H1 (cell line): ENCODE data around the gene TFPT. TPM values are rescaled to one million over a fixed set of nuclear protein-coding genes. Genes with fewer than 3 reads are reported as not detected.

ENCODE experiments used
- CTCF ChIA-PET: fragments of 300-600 bp; sonication (Branson Sonifier 250); formaldehyde crosslinking; loops from one replicate; lab custom pipeline; 2021; ENCODE audit not compliant: partially characterized antibody; lab: Charles Lee
- POLR2A ChIA-PET: fragments of 300-600 bp; sonication (Branson Sonifier 250); formaldehyde crosslinking; loops from one replicate; lab custom pipeline; 2021; ENCODE audit warnings: inconsistent platforms; ENCODE audit not compliant: partially characterized antibody; lab: Charles Lee
- DNase-seq, 2 experiments: peaks; one replicate each; pipeline versions ENCODE4 v3.0.0 to v3.0.0-alpha.2; 2010 to 2022; ENCODE audit warnings: low spot score in 2 of 2, low read depth in 1 of 2, mixed read lengths in 1 of 2
- FAIRE-seq: peaks from 2 replicates; lab custom pipeline; 2011; peaks lifted over from hg19 to GRCh38; lab: Jason Lieb, UNC
- H2AFZ ChIP-seq: 2 replicates; pipeline ENCODE4 v1.8.1; 2012; ENCODE audit warnings: low read length, inconsistent platforms
- H2AK5ac ChIP-seq: 2 replicates; pipeline ENCODE4 v1.6.1; 2013; ENCODE audit warnings: low read depth, low read length
- H2BK120ac ChIP-seq: replicated peaks from 2 replicates; pipeline ENCODE3; 2013; ENCODE audit warnings: low read depth, low read length, inconsistent platforms
- H2BK12ac ChIP-seq: 2 replicates; pipeline ENCODE4 v1.6.1; 2013; ENCODE audit warnings: low read depth, low read length
- H2BK15ac ChIP-seq: 2 replicates; pipeline ENCODE4 v1.6.1; 2013; ENCODE audit warnings: low read length
- H2BK20ac ChIP-seq: 2 replicates; pipeline ENCODE4 v1.6.1; 2013; ENCODE audit warnings: low read length
- H2BK5ac ChIP-seq: 2 replicates; pipeline ENCODE4 v1.6.1; 2013; ENCODE audit warnings: low read depth, low read length
- H3K14ac ChIP-seq: 2 replicates; pipeline ENCODE4 v1.6.1; 2013; ENCODE audit warnings: inconsistent platforms; ENCODE audit not compliant: insufficient read length
- H3K18ac ChIP-seq: 2 replicates; pipeline ENCODE4 v1.6.1; 2013; ENCODE audit warnings: low read length; ENCODE audit errors: extremely low read depth
- H3K23ac ChIP-seq: 2 replicates; pipeline ENCODE4 v1.6.1; 2013; ENCODE audit warnings: inconsistent platforms; ENCODE audit not compliant: insufficient read length
- H3K23me2 ChIP-seq: 2 replicates; pipeline ENCODE4 v1.6.1; 2013; ENCODE audit warnings: low read depth, low read length
- H3K27ac ChIP-seq: 2 replicates; pipeline ENCODE4 v1.6.1; 2011; ENCODE audit warnings: low read depth, low read length, inconsistent platforms
- H3K27me3 ChIP-seq, 4 experiments: replicated peaks in 1 of 4; 1 replicate in 1 of 4; 2 replicates in 3 of 4; pipeline versions ENCODE4 v1.6.1 to v1.8.1; 2011 to 2013; ENCODE audit warnings: low read length in 3 of 4, mild to moderate bottlenecking in 3 of 4, inconsistent platforms in 2 of 4, mixed read lengths in 2 of 4, moderate library complexity in 1 of 4; ENCODE audit not compliant: control insufficient read depth in 3 of 4, insufficient read depth in 3 of 4; ENCODE audit errors: extremely low read depth in 1 of 4
- H3K36me3 ChIP-seq, 4 experiments: 2 replicates each; pipeline versions ENCODE4 v1.6.1 to v1.8.1; 2011 to 2013; ENCODE audit warnings: mild to moderate bottlenecking in 4 of 4, low read length in 3 of 4, moderate library complexity in 2 of 4, control low read depth in 1 of 4, inconsistent platforms in 1 of 4; ENCODE audit not compliant: insufficient read depth in 4 of 4, control insufficient read depth in 2 of 4
- H3K4ac ChIP-seq: replicated peaks from 2 replicates; pipeline ENCODE3; 2013; ENCODE audit warnings: low read length, low read depth, mixed read lengths, inconsistent platforms; ENCODE audit not compliant: insufficient read length
- H3K4me1 ChIP-seq, 4 experiments: replicated peaks in 1 of 4; 1 replicate in 1 of 4; 2 replicates in 3 of 4; pipeline versions ENCODE4 v1.6.1 to v1.8.1; 2011 to 2013; ENCODE audit warnings: low read length in 3 of 4, inconsistent platforms in 2 of 4, mixed read lengths in 1 of 4; ENCODE audit not compliant: insufficient read depth in 4 of 4, control insufficient read depth in 3 of 4
- H3K4me2 ChIP-seq, 2 experiments: 2 replicates each; pipeline versions ENCODE4 v1.6.1 to v1.8.1; 2011 to 2013; ENCODE audit warnings: low read depth in 2 of 2, low read length in 2 of 2, control low read depth in 1 of 2, inconsistent platforms in 1 of 2, mild to moderate bottlenecking in 1 of 2; ENCODE audit not compliant: insufficient read depth in 1 of 2
- H3K4me3 ChIP-seq, 4 experiments: fragments of 200-600, 300-600 bp in 1 of 4; sonication (generic), shearing (Covaris generic), sonication (Bioruptor Twin) in 1 of 4; 2 replicates each; pipeline versions ENCODE4 v1.5.1 to v1.8.1; 2011 to 2016; ENCODE audit warnings: low read length in 4 of 4, low read depth in 3 of 4, control low read depth in 2 of 4, inconsistent platforms in 2 of 4, mild to moderate bottlenecking in 2 of 4, mixed read lengths in 1 of 4, moderate library complexity in 1 of 4; ENCODE audit not compliant: insufficient read depth in 2 of 4; ENCODE audit errors: extremely low read depth in 1 of 4
- H3K56ac ChIP-seq: replicated peaks from 2 replicates; pipeline ENCODE3; 2013; ENCODE audit warnings: low read depth, mild to moderate bottlenecking, mixed read lengths, low read length, inconsistent platforms; ENCODE audit not compliant: insufficient read length
- H3K79me1 ChIP-seq: 2 replicates; pipeline ENCODE4 v1.6.1; 2013; ENCODE audit warnings: low read depth, low read length, control low read depth
- H3K79me2 ChIP-seq, 2 experiments: 2 replicates each; pipeline versions ENCODE4 v1.6.1 to v1.8.1; 2012 to 2013; ENCODE audit warnings: low read length in 2 of 2, mild to moderate bottlenecking in 2 of 2, inconsistent platforms in 1 of 2; ENCODE audit not compliant: insufficient read depth in 2 of 2, control insufficient read depth in 1 of 2
- H3K9ac ChIP-seq, 4 experiments: replicated peaks in 1 of 4; 1 replicate in 1 of 4; 2 replicates in 3 of 4; pipeline versions ENCODE4 v1.6.1 to v1.8.1; 2011 to 2013; ENCODE audit warnings: low read depth in 3 of 4, low read length in 3 of 4, control low read depth in 2 of 4, mild to moderate bottlenecking in 2 of 4, moderate library complexity in 2 of 4, inconsistent platforms in 1 of 4; ENCODE audit errors: extremely low read depth in 1 of 4
- H3K9me3 ChIP-seq, 2 experiments: 2 replicates each; pipeline versions ENCODE4 v1.6.1 to v1.8.1; 2012 to 2013; ENCODE audit warnings: mild to moderate bottlenecking in 2 of 2, moderate library complexity in 2 of 2, control low read depth in 1 of 2, inconsistent platforms in 1 of 2, low read depth in 1 of 2, low read length in 1 of 2, mixed read lengths in 1 of 2; ENCODE audit not compliant: insufficient read depth in 2 of 2
- H4K20me1 ChIP-seq, 2 experiments: replicated peaks in 1 of 2; 2 replicates each; pipeline versions ENCODE3 to v1.8.1; 2011 to 2013; ENCODE audit warnings: inconsistent platforms in 2 of 2, low read length in 2 of 2, mild to moderate bottlenecking in 1 of 2; ENCODE audit not compliant: insufficient read depth in 2 of 2, control insufficient read depth in 1 of 2
- H4K5ac ChIP-seq: 2 replicates; pipeline ENCODE4 v1.6.1; 2013; ENCODE audit warnings: low read length, low read depth, mixed read lengths, inconsistent platforms; ENCODE audit not compliant: insufficient read length
- H4K8ac ChIP-seq: 2 replicates; pipeline ENCODE4 v1.8.0; 2013; ENCODE audit warnings: mild to moderate bottlenecking, moderate library complexity, low read length, inconsistent platforms; ENCODE audit not compliant: insufficient read depth; ENCODE audit errors: extremely low read depth
- H4K91ac ChIP-seq: replicated peaks from 2 replicates; pipeline ENCODE3; 2013; ENCODE audit warnings: low read length, mixed read lengths, inconsistent platforms; ENCODE audit not compliant: insufficient read length
- ASH2L ChIP-seq: fragments of 200-600, 300-600 bp; sonication (generic); IDR thresholded peaks from one replicate; pipeline ENCODE4 v1.7.1; 2017; ENCODE audit warnings: low read length
- BCL11A ChIP-seq, 2 experiments: IDR thresholded peaks; one replicate each; pipeline ENCODE4 v1.6.1; 2011; ENCODE audit warnings: low read depth in 2 of 2, low read length in 2 of 2, mild to moderate bottlenecking in 2 of 2
- BRCA1 ChIP-seq: IDR thresholded peaks from 2 replicates; pipeline ENCODE4 v1.6.1; 2012; ENCODE audit warnings: low read depth, low read length, improper control_type of control experiment
- CHD1 ChIP-seq: IDR thresholded peaks from 2 replicates; pipeline ENCODE4 v1.6.1; 2012; ENCODE audit warnings: low read depth, low read length, improper control_type of control experiment
- EGR1 ChIP-seq: IDR thresholded peaks from 2 replicates; pipeline ENCODE4 v1.6.1; 2011; ENCODE audit warnings: low read depth, low read length, borderline replicate concordance
- FOSL1 ChIP-seq: IDR thresholded peaks from 2 replicates; pipeline ENCODE4 v1.6.1; 2011; ENCODE audit warnings: mild to moderate bottlenecking, low read depth, low read length, moderate library complexity; ENCODE audit not compliant: insufficient read depth
- GABPA ChIP-seq: IDR thresholded peaks from 2 replicates; pipeline ENCODE4 v1.6.1; 2011; ENCODE audit warnings: mild to moderate bottlenecking, low read length, moderate library complexity, borderline replicate concordance; ENCODE audit not compliant: insufficient read depth
- HDAC6 ChIP-seq: IDR thresholded peaks from one replicate; pipeline ENCODE4 v1.7.1; 2012; ENCODE audit warnings: low read depth, mild to moderate bottlenecking, inconsistent platforms, low read length, moderate library complexity
- KDM1A ChIP-seq: fragments of 200-600, 300-600 bp; sonication (generic); IDR thresholded peaks from 2 replicates; pipeline ENCODE4 v1.7.1; 2016; ENCODE audit warnings: mild to moderate bottlenecking, low read length, borderline replicate concordance
- MAX ChIP-seq: IDR thresholded peaks from 2 replicates; pipeline ENCODE4 v1.6.1; 2012; ENCODE audit warnings: inconsistent platforms
- RXRA ChIP-seq: IDR thresholded peaks from 2 replicates; pipeline ENCODE4 v1.6.1; 2011; ENCODE audit warnings: low read depth, mild to moderate bottlenecking, low read length, moderate library complexity; ENCODE audit not compliant: insufficient read depth
- SAP30 ChIP-seq: fragments of 300-600 bp; sonication (generic); IDR thresholded peaks from 2 replicates; pipeline ENCODE4 v1.7.1; 2012; ENCODE audit warnings: low read length, moderate library complexity, mild to moderate bottlenecking, inconsistent platforms; ENCODE audit not compliant: insufficient read depth, insufficient replicate concordance
- SIRT6 ChIP-seq: IDR thresholded peaks from one replicate; pipeline ENCODE4 v1.7.1; 2012; ENCODE audit warnings: low read length, inconsistent platforms
- SP2 ChIP-seq: IDR thresholded peaks from 2 replicates; pipeline ENCODE4 v1.6.1; 2012; ENCODE audit warnings: mild to moderate bottlenecking, low read length, inconsistent platforms
- SP4 ChIP-seq: IDR thresholded peaks from 2 replicates; pipeline ENCODE4 v1.6.1; 2012; ENCODE audit warnings: low read length, inconsistent platforms
- WGBS, 2 experiments: shearing (Covaris generic) in 1 of 2; methylation state at CpG; one replicate each; pipeline versions ENCODE4 v1.1.6 to v1.1.7; 2013 to 2015; ENCODE audit warnings: low lambda C conversion rate in 2 of 2, mixed read lengths in 2 of 2, inconsistent platforms in 1 of 2, low coverage in 1 of 2, missing lambda C conversion rate in 1 of 2; ENCODE audit not compliant: insufficient replicate concordance in 2 of 2, insufficient coverage in 1 of 2, insufficient read length in 1 of 2; ENCODE audit errors: extremely low coverage in 1 of 2, missing lambda C conversion rate in 1 of 2; 5-methylcytosine and 5-hydroxymethylcytosine counted together
- polyA plus RNA-seq, 7 experiments: library from polyadenylated mRNA; depleted of rRNA in 3 of 7; stranded (reverse) in 5 of 7; unstranded in 2 of 7; fragments of >200 nt in 5 of 7; fragments of 200-250 nt in 2 of 7; gene quantifications; 1 replicate in 5 of 7; 2 replicates in 1 of 7; 4 replicates in 1 of 7; pipeline versions ENCODE4 v1.2.1 to v1.2.3, GENCODE V29; 2011 to 2013; ENCODE audit warnings: missing spikeins in 2 of 7, mixed read lengths in 2 of 7
- total RNA-seq: library from RNA; stranded (reverse); fragmentation: NEBNext Ultra II Directional; extraction: Animal tissue kit (Norgen Biotek cat#: 25700); gene quantifications from 2 replicates; pipeline ENCODE4 v1.2.1, GENCODE V29; 2021

Gene TFPT
- total and polyA plus RNA-seq, 2 of the 8 experiments (the other 6 are each of a cell fraction or from before 2014, with no cell fraction given) = 10.4 to 17.7 TPM

- H3K79me1 ChIP-seq = peaks cover 3% of the 10 kb centered on the region; the same call in 1 of the 2 replicates
- no peaks in the 10 kb centered on the region for H3K4me1 ChIP-seq
- H3K4ac ChIP-seq = no peak overlapping the region
- WGBS, 2 experiments = 99% methylated on average over 14 of the region's 19 CpGs; no CpG with 5 or more reads in 1 of the 2 experiments
- H3K4me3 ChIP-seq = no peak overlapping the region
- DNase-seq (no peak), FAIRE-seq (no peak)
- H2BK5ac ChIP-seq = no peak overlapping the region
- H3K79me2 ChIP-seq = no peaks in the 10 kb centered on the region
- H2AK5ac ChIP-seq = no peak overlapping the region
- no peak overlapping the region for H3K56ac ChIP-seq
- H2AFZ ChIP-seq = no peak overlapping the region
- H4K91ac ChIP-seq = no peak overlapping the region
- no peak overlapping the region for H4K5ac ChIP-seq
- no peak overlapping the region for H3K9ac ChIP-seq
- no peak overlapping the region for H3K18ac ChIP-seq
- no peaks in the 10 kb centered on the region for H3K23me2 ChIP-seq
- no peaks in the 10 kb centered on the region for H3K9me3 ChIP-seq
- H4K8ac ChIP-seq = no peak overlapping the region
- no peak overlapping the region for H3K27ac ChIP-seq
- ChIA-PET POLR2A (interaction anchor here (0.6 to 5.0 kb wide), 9 partner anchors 9 to 189 kb away, joined by 3 to 40 read pairs (median 4); partner anchors contain the start of genes CNOT3, LENG1, PRPF31 and TFPT), CTCF (no interaction called here)
- no peak overlapping the region for H3K4me2 ChIP-seq
- no peak overlapping the region for H2BK120ac ChIP-seq
- H3K14ac ChIP-seq = no peak overlapping the region
- H3K36me3 ChIP-seq = peaks cover 22 to 75% (median 50%) of the 10 kb centered on the region in 4 experiments
- no peak overlapping the region for H2BK20ac ChIP-seq
- no peak overlapping the region for H2BK12ac ChIP-seq
- H3K23ac ChIP-seq = no peak overlapping the region
- peaks cover 0 to 10% of the 10 kb centered on the region in 2 experiments for H4K20me1 ChIP-seq
- H3K27me3 ChIP-seq = no peaks in the 10 kb centered on the region
- H2BK15ac ChIP-seq = no peak overlapping the region
- TF ChIP-seq EGR1 = no peak
- no peak for TF ChIP-seq KDM1A
- no peak for TF ChIP-seq ASH2L
- no peak for TF ChIP-seq HDAC6
- no peak for TF ChIP-seq SIRT6
- TF ChIP-seq SAP30 = no peak
- no peak for TF ChIP-seq CHD1
- TF ChIP-seq BCL11A (IDR thresholded peaks at IDR 0.05; ENCODE audit: low read depth in 2 of 2, low read length in 2 of 2) = no peak
- no peak for TF ChIP-seq SP4
- no peak for TF ChIP-seq MAX
- no peak for TF ChIP-seq BRCA1
- no peak for TF ChIP-seq SP2
- no peak for TF ChIP-seq RXRA
- no peak for TF ChIP-seq FOSL1
- no peak for TF ChIP-seq GABPA
Observed at GRCh38 chr19:54124393-54124792, 8.9 kb upstream of the TFPT start.
